Panc1 (cell line): ENCODE data around the gene ALPL. TPM values are rescaled to one million over a fixed set of nuclear protein-coding genes. Genes with fewer than 3 reads are reported as not detected.
"Not testable (repeated sequence)": the region's sequence is repeated elsewhere in the genome, so short reads cannot be mapped to it uniquely, and the experiment has no call there.

ENCODE experiments used
- ATAC-seq: fragments of 200-7000 bp; cut with Tn5 transposase; 2 replicates; pipeline ENCODE4 v1.9.1; 2020; ENCODE audit warnings: mild to moderate bottlenecking, moderate library complexity
- BruUV-seq: library from RNA; stranded (reverse); fragments of 400-500 nt; replicated peaks from 2 replicates; lab custom pipeline; 2021; lab: Mats Ljungman, UMichigan
- CTCF ChIA-PET: fragments of 300-600 bp; sonication (Branson Sonifier 250); formaldehyde crosslinking; loops from one replicate; lab custom pipeline; 2022; ENCODE audit warnings: antibody characterized with exemption; lab: Charles Lee
- POLR2A ChIA-PET: fragments of 300-600 bp; sonication (Branson Sonifier 250); formaldehyde crosslinking; loops from one replicate; lab custom pipeline; 2022; ENCODE audit warnings: antibody characterized with exemption; lab: Charles Lee
- DNase-seq: peaks from one replicate; pipeline ENCODE4 v3.0.0-alpha.2; 2010; ENCODE audit warnings: low read depth, low spot score
- H3K27ac ChIP-seq: 2 replicates; pipeline ENCODE4 v1.5.1; 2011; ENCODE audit warnings: mild to moderate bottlenecking, low read length, inconsistent platforms
- H3K27me3 ChIP-seq: fragments of 200-500 bp; sonication (Bioruptor generic); 2 replicates; pipeline ENCODE4 v1.6.0; 2014; ENCODE audit warnings: low read length, inconsistent platforms; ENCODE audit not compliant: control insufficient read depth, insufficient read depth
- H3K36me3 ChIP-seq: fragments of 200-500 bp; sonication (Bioruptor generic); 2 replicates; pipeline ENCODE4 v1.5.1; 2014; ENCODE audit warnings: inconsistent platforms, mild to moderate bottlenecking, low read length, moderate library complexity; ENCODE audit not compliant: control insufficient read depth, insufficient read depth
- H3K4me1 ChIP-seq: 2 replicates; pipeline ENCODE4 v1.5.1; 2011; ENCODE audit warnings: inconsistent platforms, mild to moderate bottlenecking, low read length, moderate library complexity; ENCODE audit not compliant: control insufficient read depth, insufficient read depth
- H3K4me3 ChIP-seq, 2 experiments: 2 replicates each; pipeline ENCODE4 v1.5.1; 2011 to 2012; ENCODE audit warnings: low read depth in 2 of 2, low read length in 2 of 2, mild to moderate bottlenecking in 2 of 2, inconsistent platforms in 1 of 2, moderate library complexity in 1 of 2
- H3K9me3 ChIP-seq: fragments of 200-500 bp; sonication (Bioruptor generic); 2 replicates; pipeline ENCODE4 v1.5.1; 2014; ENCODE audit warnings: low read depth, mild to moderate bottlenecking, inconsistent platforms, low read length, moderate library complexity; ENCODE audit not compliant: control insufficient read depth, insufficient read depth
- CTCF ChIP-seq: fragments of 450-650 bp; IDR thresholded peaks from 2 replicates; pipeline ENCODE4 v1.5.1; 2017; ENCODE audit warnings: mild to moderate bottlenecking
- POLR2AphosphoS5 ChIP-seq: IDR thresholded peaks from 2 replicates; pipeline ENCODE4 v1.6.1; 2012; ENCODE audit warnings: mild to moderate bottlenecking, low read depth, low read length, moderate library complexity
- REST ChIP-seq, 2 experiments: IDR thresholded peaks; 2 replicates each; pipeline ENCODE4 v1.6.1; 2011 to 2012; ENCODE audit warnings: low read depth in 2 of 2, control low read depth in 1 of 2, low read length in 1 of 2, mild to moderate bottlenecking in 1 of 2, moderate library complexity in 1 of 2; ENCODE audit not compliant: insufficient read depth in 1 of 2
- SIN3A ChIP-seq: IDR thresholded peaks from 2 replicates; pipeline ENCODE4 v1.6.1; 2012; ENCODE audit warnings: low read depth, mild to moderate bottlenecking, low read length, moderate library complexity, borderline replicate concordance; ENCODE audit not compliant: insufficient read depth
- TCF7L2 ChIP-seq: IDR thresholded peaks from 2 replicates; pipeline ENCODE4 v1.6.1; 2011; ENCODE audit warnings: mild to moderate bottlenecking, low read depth, low read length, inconsistent platforms
- in situ Hi-C: cut with HindIII; loops from 2 replicates; pipeline ENCODE4 v1.10.0; 2016; ENCODE audit warnings: low sequenced_read_pairs, low pct_unique_long_range_greater_than_20kb
- intact Hi-C: fragments of 100-400 bp; cut with micrococcal nuclease; formaldehyde crosslinking; loops from one replicate; pipeline ENCODE4 v1.10.0; 2022; ENCODE audit not compliant: unreplicated experiment
- total RNA-seq: library from RNA; stranded (reverse); gene quantifications from one replicate; pipeline ENCODE4 v1.2.1, GENCODE V29; 2021; ENCODE audit not compliant: unreplicated experiment

ALPL gene
- total RNA-seq, 1 experiment from 2014 or later: 0.82 TPM

- no peak for ATAC-seq
- no peaks in the 10 kb centered on the region for H3K27me3 ChIP-seq
- ChIA-PET POLR2A (interaction anchor here (0.5 kb wide), 1 partner anchor 10 kb away, joined by 3 read pairs; no protein-coding TSS in a partner anchor), CTCF (interaction anchor here (1.1 kb wide), 1 partner anchor 150 kb away, joined by 5 read pairs; no protein-coding TSS in a partner anchor)
- no TSS peak for BruUV-seq
- no peak for TF ChIP-seq REST (IDR thresholded peaks at IDR 0.05; ENCODE audit: insufficient read depth in 1 of 2, low read depth in 2 of 2, low read length in 1 of 2)
- no peak for TF ChIP-seq TCF7L2
- TF ChIP-seq CTCF: no peak
- TF ChIP-seq POLR2AphosphoS5: no peak
- TF ChIP-seq SIN3A: no peak
- no peaks in the 10 kb centered on the region for H3K36me3 ChIP-seq
- no peak overlapping the region for H3K4me3 ChIP-seq
- H3K27ac ChIP-seq: no peak overlapping the region
- no peaks in the 10 kb centered on the region for H3K4me1 ChIP-seq
- in situ Hi-C loops (no loop called here), intact Hi-C loops (no loop called here)
- no peaks in the 10 kb centered on the region for H3K9me3 ChIP-seq
- DNase-seq: no peak
These were observed 8.6 kb downstream of the ALPL start for GRCh38 chr1:21517660-21518480.

- intact Hi-C loops: no loop called here
- TF ChIP-seq SIN3A (no peak), REST (IDR thresholded peaks at IDR 0.05; ENCODE audit: insufficient read depth in 1 of 2, low read depth in 2 of 2, low read length in 1 of 2) (no peak), CTCF (no peak), TCF7L2 (no peak), POLR2AphosphoS5 (no peak)
- ATAC-seq (no peak), DNase-seq (no peak)
- in situ Hi-C loops: no loop called here
- Histone ChIP-seq H3K27ac (no peak overlapping the region), H3K27me3 (no peaks in the 10 kb centered on the region), H3K36me3 (no peaks in the 10 kb centered on the region), H3K9me3 (no peaks in the 10 kb centered on the region), H3K4me3 (no peak overlapping the region), H3K4me1 (no peaks in the 10 kb centered on the region)
- BruUV-seq: no TSS peak
- POLR2A ChIA-PET: no interaction called here
- CTCF ChIA-PET: interaction anchor here (1.1 kb wide), 1 partner anchor 151 kb away, joined by 5 read pairs; no protein-coding TSS in a partner anchor
These were observed 9.7 kb downstream of the ALPL start for GRCh38 chr1:21518774-21519455.

GRCh38 chr1:21519486-21520070, 10.4 kb downstream of the ALPL start:
- H3K4me3 ChIP-seq, H3K9me3 ChIP-seq, H3K27ac ChIP-seq, intact Hi-C loops, in situ Hi-C loops, H3K36me3 ChIP-seq, H3K27me3 ChIP-seq, DNase-seq, POLR2A ChIA-PET, BruUV-seq, CTCF ChIA-PET, ATAC-seq, H3K4me1 ChIP-seq: not testable (repeated sequence)
